ENCODE measurements around the gene B4GALT5.

The B4GALT5 gene

GRCh38 chr20:49742948-49743347 lies 29.3 kb upstream of the B4GALT5 start:
- H3K4me1 ChIP-seq (ENCODE audit: control insufficient read depth in 1 of 2, insufficient read depth in 2 of 2, low read length in 2 of 2) = peaks cover 2 to 7% of the 10 kb centered on the region in 2 experiments
- H3K79me1 ChIP-seq (ENCODE audit: low read length) = peaks cover 1% of the 10 kb centered on the region
- H3K4ac ChIP-seq (ENCODE audit: low read depth, low read length) = no peak overlapping the region
- H3K27me3 ChIP-seq (ENCODE audit: insufficient read depth, low read length) = no peaks in the 10 kb centered on the region
- no peak overlapping the region for H4K12ac ChIP-seq (ENCODE audit: low read depth, low read length)
- no peak overlapping the region for H2BK120ac ChIP-seq (ENCODE audit: insufficient read depth, low read length, poor library complexity)
- no peak overlapping the region for H3K14ac ChIP-seq (ENCODE audit: low read length)
- H3K18ac ChIP-seq (ENCODE audit: low read length) = no peak overlapping the region
- H4K91ac ChIP-seq (ENCODE audit: low read depth, low read length) = no peak overlapping the region
- H3K23ac ChIP-seq (ENCODE audit: low read length) = no peak overlapping the region
- H3K9me3 ChIP-seq (ENCODE audit: insufficient read depth, low read depth, low read length) = no peaks in the 10 kb centered on the region
- peak; percentile 73 to 94 for DNase-seq
- no peak overlapping the region for H2BK5ac ChIP-seq (ENCODE audit: low read depth, low read length, poor library complexity)
- H3K27ac ChIP-seq (ENCODE audit: low read depth, low read length) = no peak overlapping the region
- no peaks in the 10 kb centered on the region for H3K36me3 ChIP-seq (ENCODE audit: control insufficient read depth in 1 of 2, insufficient read depth in 2 of 2, low read length in 2 of 2)
- H3K4me2 ChIP-seq (ENCODE audit: low read length) = no peak overlapping the region
- no peaks in the 10 kb centered on the region for H3K79me2 ChIP-seq (ENCODE audit: control insufficient read depth, insufficient read depth, low read length, poor library complexity)
- no peak overlapping the region for H4K8ac ChIP-seq (ENCODE audit: low read depth, low read length)
- no peak overlapping the region for H2AK5ac ChIP-seq (ENCODE audit: low read length)
- H3K4me3 ChIP-seq (ENCODE audit: low read depth, low read length) = no peak overlapping the region
- WGBS (ENCODE audit: extremely low coverage, insufficient coverage, insufficient read length) = no CpG with 5 or more reads among the region's 9 CpGs
- no peak overlapping the region for H3K9ac ChIP-seq (ENCODE audit: low read length)
- no peak overlapping the region for H2BK12ac ChIP-seq (ENCODE audit: low read length)
- no peak overlapping the region for H2AFZ ChIP-seq (ENCODE audit: insufficient read depth, low read length, poor library complexity)

- DNase-seq = no peak
- no peaks in the 10 kb centered on the region for H3K79me2 ChIP-seq (ENCODE audit: control insufficient read depth, insufficient read depth, low read length, poor library complexity)
- H3K4ac ChIP-seq (ENCODE audit: low read depth, low read length) = no peak overlapping the region
- H3K23ac ChIP-seq (ENCODE audit: low read length) = no peak overlapping the region
- no peak overlapping the region for H3K4me3 ChIP-seq (ENCODE audit: low read depth, low read length)
- H2BK5ac ChIP-seq (ENCODE audit: low read depth, low read length, poor library complexity) = no peak overlapping the region
- H3K18ac ChIP-seq (ENCODE audit: low read length) = no peak overlapping the region
- peak overlapping the region; percentile 3 for H2BK12ac ChIP-seq (ENCODE audit: low read length)
- H2AFZ ChIP-seq (ENCODE audit: insufficient read depth, low read length, poor library complexity) = no peak overlapping the region
- no CpG with 5 or more reads among the region's 8 CpGs for WGBS (ENCODE audit: extremely low coverage, insufficient coverage, insufficient read length)
- no peaks in the 10 kb centered on the region for H3K79me1 ChIP-seq (ENCODE audit: low read length)
- no peak overlapping the region for H3K9ac ChIP-seq (ENCODE audit: low read length)
- H3K27ac ChIP-seq (ENCODE audit: low read depth, low read length) = no peak overlapping the region
- no peak overlapping the region for H4K8ac ChIP-seq (ENCODE audit: low read depth, low read length)
- H3K9me3 ChIP-seq (ENCODE audit: insufficient read depth, low read depth, low read length) = no peaks in the 10 kb centered on the region
- H4K91ac ChIP-seq (ENCODE audit: low read depth, low read length) = peak overlapping the region; percentile 28
- no peaks in the 10 kb centered on the region for H3K36me3 ChIP-seq (ENCODE audit: control insufficient read depth in 1 of 2, insufficient read depth in 2 of 2, low read length in 2 of 2)
- H4K12ac ChIP-seq (ENCODE audit: low read depth, low read length) = no peak overlapping the region
- no peak overlapping the region for H3K14ac ChIP-seq (ENCODE audit: low read length)
- no peak overlapping the region for H3K4me2 ChIP-seq (ENCODE audit: low read length)
- H3K4me1 ChIP-seq (ENCODE audit: control insufficient read depth in 1 of 2, insufficient read depth in 2 of 2, low read length in 2 of 2) = peaks cover 0 to 2% of the 10 kb centered on the region in 2 experiments
- H3K27me3 ChIP-seq (ENCODE audit: insufficient read depth, low read length) = no peaks in the 10 kb centered on the region
- no peak overlapping the region for H2BK120ac ChIP-seq (ENCODE audit: insufficient read depth, low read length, poor library complexity)
- peak overlapping the region; percentile 66 for H2AK5ac ChIP-seq (ENCODE audit: low read length)
These were observed 28.3 kb upstream of the B4GALT5 start for GRCh38 chr20:49741977-49742376.

GRCh38 chr20:49740807-49741206 lies 27.1 kb upstream of the B4GALT5 start:
- WGBS (ENCODE audit: extremely low coverage, insufficient coverage, insufficient read length) = no CpG with 5 or more reads among the region's 5 CpGs
- no peaks in the 10 kb centered on the region for H3K79me1 ChIP-seq (ENCODE audit: low read length)
- H3K4me1 ChIP-seq (ENCODE audit: control insufficient read depth in 1 of 2, insufficient read depth in 2 of 2, low read length in 2 of 2) = peaks cover 0 to 2% of the 10 kb centered on the region in 2 experiments
- no peak overlapping the region for H2BK12ac ChIP-seq (ENCODE audit: low read length)
- H2BK5ac ChIP-seq (ENCODE audit: low read depth, low read length, poor library complexity) = no peak overlapping the region
- H3K27me3 ChIP-seq (ENCODE audit: insufficient read depth, low read length) = no peaks in the 10 kb centered on the region
- no peak overlapping the region for H2AFZ ChIP-seq (ENCODE audit: insufficient read depth, low read length, poor library complexity)
- no peaks in the 10 kb centered on the region for H3K9me3 ChIP-seq (ENCODE audit: insufficient read depth, low read depth, low read length)
- no peak overlapping the region for H3K9ac ChIP-seq (ENCODE audit: low read length)
- no peaks in the 10 kb centered on the region for H3K36me3 ChIP-seq (ENCODE audit: control insufficient read depth in 1 of 2, insufficient read depth in 2 of 2, low read length in 2 of 2)
- no peak overlapping the region for H3K4me3 ChIP-seq (ENCODE audit: low read depth, low read length)
- H2AK5ac ChIP-seq (ENCODE audit: low read length) = no peak overlapping the region
- H3K79me2 ChIP-seq (ENCODE audit: control insufficient read depth, insufficient read depth, low read length, poor library complexity) = no peaks in the 10 kb centered on the region
- H3K18ac ChIP-seq (ENCODE audit: low read length) = no peak overlapping the region
- no peak overlapping the region for H3K4me2 ChIP-seq (ENCODE audit: low read length)
- no peak overlapping the region for H3K14ac ChIP-seq (ENCODE audit: low read length)
- no peak overlapping the region for H3K27ac ChIP-seq (ENCODE audit: low read depth, low read length)
- H3K23ac ChIP-seq (ENCODE audit: low read length) = no peak overlapping the region
- H4K91ac ChIP-seq (ENCODE audit: low read depth, low read length) = no peak overlapping the region
- no peak overlapping the region for H4K12ac ChIP-seq (ENCODE audit: low read depth, low read length)
- no peak for DNase-seq
- H3K4ac ChIP-seq (ENCODE audit: low read depth, low read length) = no peak overlapping the region
- no peak overlapping the region for H4K8ac ChIP-seq (ENCODE audit: low read depth, low read length)
- no peak overlapping the region for H2BK120ac ChIP-seq (ENCODE audit: insufficient read depth, low read length, poor library complexity)

- Histone ChIP-seq H2BK5ac (ENCODE audit: low read depth, low read length, poor library complexity) (no peak overlapping the region), H3K27me3 (ENCODE audit: insufficient read depth, low read length) (no peaks in the 10 kb centered on the region), H4K8ac (ENCODE audit: low read depth, low read length) (no peak overlapping the region), H3K4me1 (ENCODE audit: control insufficient read depth in 1 of 2, insufficient read depth in 2 of 2, low read length in 2 of 2) (peaks cover 0 to 2% of the 10 kb centered on the region in 2 experiments), H3K4me2 (ENCODE audit: low read length) (no peak overlapping the region), H3K4ac (ENCODE audit: low read depth, low read length) (no peak overlapping the region), H2AK5ac (ENCODE audit: low read length) (no peak overlapping the region), H4K91ac (ENCODE audit: low read depth, low read length) (no peak overlapping the region), H2BK120ac (ENCODE audit: insufficient read depth, low read length, poor library complexity) (no peak overlapping the region), H3K9me3 (ENCODE audit: insufficient read depth, low read depth, low read length) (no peaks in the 10 kb centered on the region), H2BK12ac (ENCODE audit: low read length) (no peak overlapping the region), H3K79me2 (ENCODE audit: control insufficient read depth, insufficient read depth, low read length, poor library complexity) (no peaks in the 10 kb centered on the region), H3K14ac (ENCODE audit: low read length) (no peak overlapping the region), H3K4me3 (ENCODE audit: low read depth, low read length) (no peak overlapping the region), H3K79me1 (ENCODE audit: low read length) (no peaks in the 10 kb centered on the region), H3K9ac (ENCODE audit: low read length) (peak overlapping the region; percentile 42), H4K12ac (ENCODE audit: low read depth, low read length) (no peak overlapping the region), H3K27ac (ENCODE audit: low read depth, low read length) (no peak overlapping the region), H2AFZ (ENCODE audit: insufficient read depth, low read length, poor library complexity) (no peak overlapping the region), H3K36me3 (ENCODE audit: control insufficient read depth in 1 of 2, insufficient read depth in 2 of 2, low read length in 2 of 2) (peaks cover 0 to 2% of the 10 kb centered on the region in 2 experiments), H3K18ac (ENCODE audit: low read length) (no peak overlapping the region), H3K23ac (ENCODE audit: low read length) (no peak overlapping the region)
- no peak for DNase-seq
- no CpG with 5 or more reads among the region's 6 CpGs for WGBS (ENCODE audit: extremely low coverage, insufficient coverage, insufficient read length)
These were observed 25.4 kb upstream of the B4GALT5 start for GRCh38 chr20:49739042-49739441.
